Stimulated activated CD8-positive, alpha-beta memory T cell treated with anti-CD3 and anti-CD28 coated beads, Interleukin-4, amount 100 ng/mL, for 1 hour (primary cell): Measurements from ENCODE around the gene TTLL7.

ENCODE experiments used
- DNase-seq, 2 donors: peaks; one replicate each; pipeline ENCODE4 v3.0.0-alpha.2; 2020; ENCODE audit warnings: low read depth in 2 of 2, low spot score in 1 of 2

The TTLL7 gene, protein sequence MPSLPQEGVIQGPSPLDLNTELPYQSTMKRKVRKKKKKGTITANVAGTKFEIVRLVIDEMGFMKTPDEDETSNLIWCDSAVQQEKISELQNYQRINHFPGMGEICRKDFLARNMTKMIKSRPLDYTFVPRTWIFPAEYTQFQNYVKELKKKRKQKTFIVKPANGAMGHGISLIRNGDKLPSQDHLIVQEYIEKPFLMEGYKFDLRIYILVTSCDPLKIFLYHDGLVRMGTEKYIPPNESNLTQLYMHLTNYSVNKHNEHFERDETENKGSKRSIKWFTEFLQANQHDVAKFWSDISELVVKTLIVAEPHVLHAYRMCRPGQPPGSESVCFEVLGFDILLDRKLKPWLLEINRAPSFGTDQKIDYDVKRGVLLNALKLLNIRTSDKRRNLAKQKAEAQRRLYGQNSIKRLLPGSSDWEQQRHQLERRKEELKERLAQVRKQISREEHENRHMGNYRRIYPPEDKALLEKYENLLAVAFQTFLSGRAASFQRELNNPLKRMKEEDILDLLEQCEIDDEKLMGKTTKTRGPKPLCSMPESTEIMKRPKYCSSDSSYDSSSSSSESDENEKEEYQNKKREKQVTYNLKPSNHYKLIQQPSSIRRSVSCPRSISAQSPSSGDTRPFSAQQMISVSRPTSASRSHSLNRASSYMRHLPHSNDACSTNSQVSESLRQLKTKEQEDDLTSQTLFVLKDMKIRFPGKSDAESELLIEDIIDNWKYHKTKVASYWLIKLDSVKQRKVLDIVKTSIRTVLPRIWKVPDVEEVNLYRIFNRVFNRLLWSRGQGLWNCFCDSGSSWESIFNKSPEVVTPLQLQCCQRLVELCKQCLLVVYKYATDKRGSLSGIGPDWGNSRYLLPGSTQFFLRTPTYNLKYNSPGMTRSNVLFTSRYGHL

DNA sequence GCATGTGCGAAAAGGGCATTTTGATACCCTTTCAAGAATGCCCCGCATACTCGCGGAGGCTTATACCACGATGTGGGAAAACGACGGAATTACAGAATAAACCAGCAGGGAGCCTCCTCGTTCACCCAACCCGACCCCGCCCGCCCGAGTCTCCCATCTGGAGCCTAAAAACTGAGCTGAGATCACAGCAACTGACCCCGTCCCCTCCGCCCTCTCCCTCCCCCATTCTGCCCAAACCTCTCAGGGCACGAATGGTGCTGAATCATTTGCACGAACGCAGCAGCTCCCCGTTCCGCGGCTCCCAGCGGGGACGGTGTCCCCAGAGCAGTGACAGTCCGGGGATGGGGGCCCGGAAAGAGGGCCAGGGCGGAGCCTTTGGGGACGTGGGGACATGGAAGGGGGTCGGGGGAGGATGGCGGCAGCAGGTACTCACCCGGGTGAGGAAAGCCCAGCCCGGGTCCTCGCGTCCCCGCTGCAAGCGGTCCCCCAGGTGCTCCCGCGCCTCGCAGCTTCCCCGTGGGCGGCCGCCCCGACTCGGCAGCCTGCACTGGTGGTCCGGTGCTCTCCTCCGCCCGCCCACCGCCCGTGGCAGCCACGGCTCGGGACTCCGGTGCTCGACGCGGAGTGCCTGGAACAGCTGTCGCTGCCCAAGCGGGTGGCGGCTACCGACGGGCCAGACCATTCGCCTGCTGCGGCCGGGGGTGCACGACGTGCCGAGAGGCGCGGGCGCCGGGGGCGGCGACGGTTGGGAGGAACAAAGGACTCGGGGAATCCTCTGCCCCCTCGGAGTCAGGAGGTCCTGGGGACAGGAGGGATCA is at the start of gene TTLL7:
Gene TTLL7 (minus strand): TSS at position 635 of the 818 bp plus-strand sequence. CDS start 46,921 bp downstream, outside the sequence.
- DNase-seq, result peak in 1 of 2 donors; percentile 10

DNA sequence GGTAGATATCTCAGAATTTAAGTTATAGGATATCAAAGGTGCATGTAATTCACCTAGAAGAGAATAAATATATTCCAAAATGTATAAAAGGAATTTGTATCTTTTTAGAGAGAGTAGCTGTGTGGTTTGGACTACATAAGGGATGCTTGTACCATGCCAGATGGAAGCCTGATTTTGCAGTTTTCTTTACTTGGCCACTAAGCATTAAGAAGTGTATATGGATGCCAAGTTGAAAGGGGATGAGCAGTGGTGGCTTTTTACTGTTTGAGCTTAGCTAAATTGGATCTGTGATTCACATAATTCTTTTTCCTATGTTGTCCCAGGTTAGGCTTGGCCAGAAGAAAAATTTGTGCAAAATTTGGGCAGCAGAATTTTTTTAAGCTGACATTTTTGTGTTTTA is 43.5 kb upstream of the TTLL7 start:
- no peak for DNase-seq

DNA sequence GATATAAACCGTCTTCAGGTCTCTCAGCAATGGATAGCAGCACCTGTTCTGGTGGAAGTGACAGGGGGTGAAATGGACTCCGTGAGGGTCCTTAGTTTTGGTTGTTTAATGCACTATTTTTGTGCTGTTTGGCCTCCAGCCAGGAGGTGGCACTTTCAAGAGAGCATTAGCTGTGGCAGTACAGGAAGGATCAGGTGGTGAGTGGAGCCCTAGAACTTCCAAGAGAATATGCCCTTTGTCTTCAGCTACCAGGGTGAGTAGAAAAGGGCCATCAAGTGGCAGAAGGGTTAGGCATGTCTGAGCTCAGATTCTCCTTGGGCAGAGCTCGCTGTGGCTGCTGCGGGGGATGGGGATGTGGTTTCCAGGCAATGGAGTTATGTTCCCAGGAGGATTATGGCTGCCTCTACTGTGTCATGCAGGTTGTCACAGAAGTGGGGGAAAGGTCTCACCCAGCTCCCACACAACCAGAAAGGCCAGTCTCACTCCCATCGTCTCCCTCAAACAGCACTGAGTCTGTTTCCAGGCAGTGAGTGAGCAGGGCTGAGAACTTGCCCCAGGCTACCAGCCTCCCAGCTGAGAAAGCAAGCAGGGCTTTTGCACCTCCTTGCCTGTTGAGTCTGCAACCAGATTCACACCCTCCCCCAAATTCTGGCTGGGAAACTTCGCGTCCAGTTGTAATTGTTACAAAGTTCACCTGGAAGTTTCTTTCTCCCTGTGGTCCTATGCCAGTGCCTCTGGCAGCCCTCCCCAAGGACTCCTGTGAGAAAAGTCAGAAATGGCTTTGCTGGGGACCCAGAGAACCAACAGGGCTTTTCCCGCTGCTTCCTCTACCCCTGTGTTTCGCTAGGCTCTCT is 39.1 kb upstream of the TTLL7 start:
- no peak for DNase-seq

DNA sequence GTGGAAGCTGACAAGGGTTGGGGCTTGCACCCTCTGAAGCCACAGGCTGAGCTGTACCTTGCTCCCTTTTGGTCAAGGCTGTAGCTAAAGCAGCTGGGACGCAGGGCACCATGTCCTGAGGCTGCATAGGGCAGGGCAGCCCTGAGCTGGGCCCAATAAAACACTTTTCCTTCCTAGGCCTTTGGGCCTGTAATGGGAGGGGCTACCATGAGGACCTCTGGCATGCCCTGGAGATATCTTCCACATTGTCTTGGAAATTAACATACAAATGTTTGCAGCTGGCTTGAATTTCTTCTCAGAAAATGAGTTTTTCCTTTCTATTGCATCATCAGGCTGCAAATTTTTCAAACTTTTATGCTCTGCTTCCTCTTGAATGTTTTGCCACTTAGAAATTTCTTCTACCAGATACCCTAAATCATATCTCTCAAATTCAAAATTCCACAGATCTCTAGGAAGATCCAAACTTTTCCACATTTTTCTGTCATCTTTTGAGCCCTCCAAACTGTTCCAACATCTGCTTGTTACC is 32.9 kb upstream of the TTLL7 start:
- no peak for DNase-seq

DNA sequence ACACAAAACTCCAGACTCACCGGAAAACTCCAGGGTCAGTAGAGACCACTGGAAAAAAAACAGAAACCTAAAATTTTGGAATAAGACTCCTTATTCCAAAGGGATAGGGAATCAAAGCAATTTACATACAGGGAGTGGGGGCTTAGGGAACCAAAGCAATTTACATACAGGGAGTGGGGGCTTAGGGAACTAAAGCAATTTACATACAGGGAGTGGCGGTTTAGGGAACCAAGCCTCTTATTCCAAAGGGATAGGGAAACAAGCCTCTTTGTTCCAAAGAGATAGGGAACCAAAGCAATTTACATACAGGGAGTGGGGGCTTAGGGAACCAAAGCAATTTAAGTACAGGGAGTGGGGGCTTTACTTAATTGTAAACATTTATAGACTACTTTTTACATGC is 28.4 kb upstream of the TTLL7 start:
- no peak for DNase-seq

DNA sequence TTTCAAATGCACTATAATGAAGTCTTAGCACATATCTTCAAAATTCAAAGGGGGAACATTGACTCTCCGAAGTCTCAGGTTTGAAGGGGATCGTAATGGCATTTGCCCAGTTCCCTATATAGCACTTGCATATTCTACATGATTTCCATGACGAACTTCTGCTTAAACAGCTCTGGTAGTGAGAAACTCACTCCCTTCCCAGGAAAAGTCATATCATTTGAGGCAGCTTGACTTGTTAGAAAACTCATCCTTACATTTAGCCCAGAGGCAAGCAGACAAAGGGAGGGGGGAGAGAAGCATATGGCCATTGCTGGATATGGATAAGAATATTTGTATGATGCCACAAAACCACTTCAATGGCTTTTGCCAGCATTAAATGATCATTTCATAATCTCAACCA is 27.0 kb upstream of the TTLL7 start:
- DNase-seq, result no peak

DNA sequence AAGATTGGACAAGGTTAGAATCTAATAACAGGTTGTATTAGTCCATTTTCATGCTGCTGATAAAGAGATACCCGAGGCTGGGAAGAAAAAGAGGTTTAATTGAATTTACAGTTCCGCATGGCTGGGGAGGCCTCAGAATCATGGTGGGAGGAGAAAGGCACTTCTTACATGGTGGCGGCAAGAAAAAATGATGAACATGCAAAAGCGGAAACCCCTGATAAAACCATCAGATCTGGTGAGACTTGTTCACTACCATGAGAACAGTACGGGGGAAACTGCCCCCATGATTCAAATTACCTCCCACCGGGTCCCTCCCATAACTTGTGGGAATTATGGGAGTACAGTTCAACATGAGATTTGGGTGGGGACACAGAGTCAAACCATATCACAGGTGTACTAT is 22.9 kb upstream of the TTLL7 start:
- no peak for DNase-seq

DNA sequence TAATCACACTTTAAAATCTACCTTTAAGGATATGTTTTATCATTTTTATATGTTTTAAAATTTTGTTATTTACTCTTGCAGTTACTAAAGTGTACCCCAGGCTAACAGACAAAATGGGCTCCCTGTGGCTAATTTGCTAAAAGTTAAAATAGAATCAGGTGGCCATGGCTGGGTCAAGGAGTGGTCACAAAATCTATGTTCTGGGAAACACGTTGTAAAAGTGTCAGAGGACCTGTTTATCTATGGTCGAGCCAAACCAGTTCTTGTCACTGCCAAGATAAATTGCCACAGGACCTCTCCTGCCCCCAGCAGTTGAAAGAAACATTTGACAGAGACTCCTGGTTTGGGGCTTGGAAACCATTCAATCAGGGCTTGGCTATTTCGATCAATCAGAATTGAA is 21.2 kb upstream of the TTLL7 start:
- no peak for DNase-seq

DNA sequence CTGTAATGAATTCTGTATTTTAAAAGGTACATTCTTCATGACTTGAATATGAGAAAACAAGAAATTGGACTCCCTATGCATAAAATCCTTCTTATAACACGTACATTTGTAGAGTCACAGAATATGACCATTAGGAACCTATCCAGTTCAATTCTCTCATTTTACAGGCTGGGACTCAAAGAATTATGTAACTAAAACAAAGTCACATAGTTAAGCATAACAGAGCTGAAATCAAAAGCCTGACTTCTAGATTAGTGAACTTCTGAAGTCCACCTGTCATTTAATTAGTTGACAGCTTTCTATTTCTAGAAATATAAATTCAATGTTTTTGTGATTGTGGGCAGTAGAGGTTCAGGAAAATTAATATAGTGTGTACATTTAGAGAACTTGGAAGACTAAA is 20.3 kb upstream of the TTLL7 start:
- DNase-seq, result no peak

DNA sequence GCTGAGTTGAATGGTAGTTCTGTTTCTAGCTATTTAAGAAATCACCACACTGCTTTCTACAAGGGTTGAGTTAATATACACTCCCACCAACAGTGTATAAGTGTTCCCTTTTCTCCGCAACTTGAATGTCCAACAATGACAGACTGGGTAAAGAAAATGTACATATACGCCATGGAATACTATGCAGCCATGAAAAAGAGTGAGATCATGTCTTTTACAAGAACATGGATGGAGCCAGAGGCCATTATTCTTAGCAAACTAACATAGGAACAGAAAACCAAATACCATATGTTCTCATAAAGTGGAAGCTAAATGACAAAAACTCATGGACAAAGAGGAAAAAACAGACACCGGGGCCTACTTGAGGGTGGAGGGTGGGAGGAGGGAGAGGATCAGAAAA is 14.8 kb upstream of the TTLL7 start:
- DNase-seq, result no peak

DNA sequence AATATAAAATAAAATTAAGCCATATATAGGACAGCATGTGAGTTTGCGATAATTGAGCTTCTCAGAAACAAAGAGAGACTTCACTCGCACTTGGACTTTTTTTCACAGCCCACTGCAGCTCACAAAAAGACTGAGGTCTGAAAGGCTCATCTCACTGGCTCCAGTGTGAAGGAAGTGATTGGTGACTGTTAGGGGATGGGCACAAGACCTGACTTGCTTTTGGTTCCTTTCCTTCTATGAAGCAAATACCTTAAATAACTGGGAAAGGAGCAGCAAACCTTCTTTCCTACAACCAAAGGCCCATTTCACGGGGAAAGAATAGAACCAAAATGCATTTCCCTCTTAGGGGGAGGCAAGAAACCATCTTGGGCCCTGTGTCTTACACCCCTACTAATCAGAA is 13.1 kb upstream of the TTLL7 start:
- no peak for DNase-seq

DNA sequence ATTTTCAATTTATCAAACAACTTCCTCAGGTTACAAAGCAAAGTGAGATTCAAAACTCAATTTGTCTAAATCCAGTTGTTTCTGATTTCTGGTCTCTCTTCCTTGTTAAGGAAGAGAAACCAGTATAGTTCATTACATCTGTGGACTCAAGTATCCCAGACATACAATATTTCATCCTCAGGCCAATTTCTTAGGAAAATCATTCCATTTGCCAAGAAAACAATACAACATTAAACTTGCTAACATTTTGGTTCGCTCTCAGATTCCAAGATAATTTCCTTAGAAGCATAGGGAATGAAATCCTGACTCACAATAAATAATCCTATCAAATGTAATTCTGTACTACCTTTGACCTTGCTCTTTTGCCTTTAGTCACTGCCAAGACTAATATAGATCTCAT is 11.2 kb upstream of the TTLL7 start:
- no peak for DNase-seq

DNA sequence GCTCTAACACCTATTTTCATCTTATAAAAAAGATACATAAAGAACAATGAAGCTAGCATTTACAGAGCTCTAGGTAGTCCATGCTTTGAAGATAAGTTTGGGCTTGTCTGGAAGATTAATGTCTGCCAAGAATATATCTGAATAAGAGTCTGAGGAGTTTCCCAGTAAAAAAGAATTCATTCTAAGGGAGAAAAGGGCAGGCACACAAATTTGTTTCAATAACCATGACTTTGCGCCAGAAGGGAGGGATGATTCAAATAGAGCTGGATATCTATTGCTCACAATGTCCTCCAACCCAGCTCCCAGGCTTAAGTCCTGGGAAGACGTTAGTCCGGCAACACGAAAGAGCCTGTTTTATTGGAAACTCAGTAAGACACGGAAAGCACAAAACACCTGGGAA is 9.7 kb upstream of the TTLL7 start:
- DNase-seq, result no peak

DNA sequence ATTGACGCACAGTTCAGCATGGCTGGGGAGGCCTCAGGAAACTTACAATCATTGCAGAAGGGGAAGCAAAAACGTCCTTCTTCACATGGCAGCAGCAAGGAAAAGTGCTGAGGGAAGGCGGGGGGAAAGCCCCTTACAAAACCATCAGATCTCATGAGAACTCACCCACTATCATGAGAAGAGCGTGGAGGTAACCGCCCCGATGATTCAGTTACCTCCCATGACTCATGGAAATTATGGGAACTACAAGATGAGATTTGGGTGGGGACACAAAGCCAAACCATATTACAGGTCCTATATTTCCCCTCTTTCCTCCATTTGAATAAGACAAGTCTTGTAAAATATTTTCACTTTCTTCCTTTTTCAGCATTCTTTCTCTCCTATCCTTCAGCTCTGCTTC is 7.7 kb upstream of the TTLL7 start:
- no peak for DNase-seq

DNA sequence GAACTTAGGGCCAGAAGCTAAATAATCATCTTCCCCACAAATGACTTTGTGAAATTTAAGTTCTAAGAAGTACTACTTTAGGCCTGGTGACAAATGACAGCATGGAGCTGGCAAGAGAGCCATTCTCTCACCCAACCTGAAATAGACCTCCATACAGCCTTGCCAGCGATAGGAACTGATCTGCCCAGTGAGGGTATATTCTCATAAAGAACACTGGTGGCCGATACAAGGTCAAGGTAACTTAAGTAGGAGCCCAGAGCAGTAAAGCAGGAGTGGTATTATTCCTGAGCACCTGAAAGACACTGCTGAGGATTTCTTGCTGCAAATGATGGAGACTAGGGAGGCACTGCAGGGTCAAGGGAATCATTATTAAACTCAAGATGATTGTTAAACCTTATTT is 2.6 kb upstream of the TTLL7 start:
- DNase-seq, result no peak

DNA sequence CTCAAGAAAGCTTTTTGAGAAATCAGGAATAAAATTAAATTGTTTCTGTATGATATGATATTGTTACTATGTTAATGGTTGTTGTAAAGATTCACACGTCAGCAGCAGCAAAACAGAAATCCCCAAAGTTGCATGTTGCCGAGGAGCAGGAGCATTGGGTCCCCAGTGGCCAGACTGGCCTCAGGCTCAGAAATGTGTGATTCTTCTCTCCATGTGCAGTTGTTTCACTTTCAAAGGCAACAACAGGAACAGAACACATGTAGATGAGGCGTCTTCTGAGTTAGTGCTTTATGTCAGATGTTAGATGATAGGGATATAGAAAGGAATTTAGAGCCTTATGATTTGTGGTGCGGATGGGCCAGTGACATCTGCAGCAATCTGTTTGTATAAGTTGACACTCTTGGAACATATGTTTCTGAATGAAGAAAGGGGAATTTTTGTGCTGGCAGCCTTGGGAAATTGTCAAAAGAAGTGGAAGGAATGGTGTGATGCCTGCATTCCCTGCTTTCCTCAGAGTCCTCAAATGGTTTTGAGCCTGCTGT is 2.1 kb upstream of the TTLL7 start:
- no peak for DNase-seq

DNA sequence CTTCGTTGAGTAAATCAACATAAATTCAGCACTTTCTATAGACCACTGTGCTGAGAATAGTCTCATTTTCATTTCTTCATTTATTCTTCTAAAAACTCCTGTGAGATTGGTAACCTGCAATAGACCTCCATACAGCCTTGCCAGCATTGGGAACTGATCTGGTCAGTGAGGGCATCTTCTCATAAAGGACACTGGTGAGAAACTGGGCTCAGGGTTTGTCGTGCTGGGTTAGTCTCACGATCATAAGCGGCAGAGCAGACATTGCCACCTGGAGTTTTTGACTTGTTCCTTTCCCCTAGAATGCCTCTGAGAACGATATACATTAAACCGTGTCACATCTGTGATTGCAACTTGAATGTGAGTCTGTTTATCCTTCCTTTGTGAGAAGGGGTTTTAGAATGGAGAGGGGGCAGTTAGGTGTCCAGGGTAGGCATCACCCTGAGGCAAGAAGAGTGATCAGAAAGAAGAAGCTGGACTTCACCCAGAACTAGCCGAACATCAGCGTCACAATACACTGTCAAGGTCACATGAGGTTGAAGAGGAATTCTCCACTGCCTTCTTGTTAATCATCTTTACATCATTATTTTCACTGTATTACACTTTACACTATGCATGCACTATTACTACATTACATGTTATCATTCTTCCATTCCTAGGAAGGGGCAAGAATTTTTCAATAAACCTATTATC is 1.4 kb upstream of the TTLL7 start:
- DNase-seq, result no peak

DNA sequence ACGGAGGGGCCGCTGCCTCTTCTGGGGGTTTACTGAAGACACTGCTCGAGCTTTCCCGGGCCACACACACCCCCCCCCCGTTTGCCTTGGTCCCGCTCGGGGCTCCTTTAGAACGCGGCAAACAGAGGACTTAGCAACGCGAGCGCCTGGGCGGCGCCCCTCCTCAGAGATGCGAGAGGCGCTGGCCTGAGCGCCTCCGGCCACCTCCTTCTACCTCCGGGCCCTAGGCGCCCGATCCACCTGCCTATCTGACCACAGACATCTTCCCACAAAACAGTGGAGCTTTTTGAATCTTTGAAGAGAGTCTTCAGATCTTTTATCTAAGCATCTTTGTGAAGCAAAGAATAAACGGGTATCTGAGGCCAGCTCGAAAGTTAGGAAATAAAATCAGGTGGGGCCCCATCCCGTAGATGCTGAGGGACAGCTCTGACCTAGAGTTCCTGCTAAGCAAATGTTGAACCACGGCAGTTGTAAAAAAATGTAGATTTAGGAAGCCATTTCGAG is 436 bp upstream of the TTLL7 start:
- DNase-seq, result peak in 1 of 2 donors; percentile 2

DNA sequence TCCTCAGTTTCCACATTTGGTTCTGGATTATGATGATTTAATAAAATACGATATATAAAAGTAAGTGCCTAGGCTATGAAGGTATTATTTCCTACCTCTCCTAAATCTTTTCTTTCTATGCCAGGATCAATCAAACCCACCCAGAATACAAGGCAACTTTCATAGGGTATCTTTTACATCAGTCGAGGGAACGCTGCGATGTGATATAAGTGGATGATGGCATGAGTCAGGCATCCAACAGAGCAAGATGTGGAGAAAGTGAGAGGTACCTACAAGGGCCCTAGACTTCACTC is 781 bp downstream of the TTLL7 start:
- DNase-seq, result no peak
